Liver (tissue), 9 donors: Measurements from ENCODE around the gene MSI1. TPM values are rescaled to one million over a fixed set of nuclear protein-coding genes. Genes with fewer than 3 reads are reported as not detected.

ENCODE experiments used
- DNase-seq: peaks from one replicate; pipeline ENCODE4 v3.0.0-alpha.2; 2017; ENCODE audit warnings: low spot score
- H3K27ac ChIP-seq, 2 donors: one replicate each; pipeline ENCODE4 v1.7.0; 2013; ENCODE audit warnings: inconsistent platforms in 2 of 2, low read length in 2 of 2, control low read depth in 1 of 2, low read depth in 1 of 2, mild to moderate bottlenecking in 1 of 2
- H3K27me3 ChIP-seq, 4 donors: one replicate each; pipeline versions ENCODE4 v1.6.1 to v1.7.0; 2013; ENCODE audit warnings: low read length in 3 of 4, inconsistent platforms in 1 of 4, mild to moderate bottlenecking in 1 of 4, moderate library complexity in 1 of 4; ENCODE audit not compliant: control insufficient read depth in 4 of 4, insufficient read depth in 4 of 4
- H3K36me3 ChIP-seq, 4 donors: one replicate each; pipeline versions ENCODE4 v1.6.1 to v1.7.0; 2013; ENCODE audit warnings: low read length in 3 of 4, mild to moderate bottlenecking in 3 of 4, low read depth in 1 of 4, moderate library complexity in 1 of 4; ENCODE audit not compliant: control insufficient read depth in 4 of 4, insufficient read depth in 3 of 4
- H3K4me1 ChIP-seq, 4 donors: one replicate each; pipeline versions ENCODE4 v1.6.1 to v1.7.0; 2013; ENCODE audit warnings: low read length in 3 of 4, mild to moderate bottlenecking in 3 of 4, moderate library complexity in 1 of 4; ENCODE audit not compliant: control insufficient read depth in 4 of 4, insufficient read depth in 4 of 4
- H3K4me3 ChIP-seq, 3 donors: one replicate each; pipeline versions ENCODE4 v1.6.1 to v1.7.0; 2013; ENCODE audit warnings: low read length in 3 of 3, control low read depth in 1 of 3, low read depth in 1 of 3, mild to moderate bottlenecking in 1 of 3
- H3K9ac ChIP-seq, 2 donors: one replicate each; pipeline ENCODE4 v1.7.0; 2013; ENCODE audit warnings: low read length in 2 of 2, mild to moderate bottlenecking in 2 of 2, moderate library complexity in 2 of 2, control low read depth in 1 of 2, low read depth in 1 of 2
- H3K9me3 ChIP-seq, 4 donors: one replicate each; pipeline versions ENCODE4 v1.6.1 to v1.7.0; 2013; ENCODE audit warnings: low read length in 3 of 4; ENCODE audit not compliant: control insufficient read depth in 4 of 4
- ATF3 ChIP-seq: IDR thresholded peaks from 2 replicates; pipeline ENCODE4 v1.6.1; 2016; ENCODE audit warnings: antibody characterized with exemption
- CTCF ChIP-seq: fragments of 150-350 bp; IDR thresholded peaks from 2 replicates; pipeline ENCODE4 v1.5.1; 2017; ENCODE audit warnings: improper control_type of control experiment, low read depth, low read length; ENCODE audit not compliant: missing input control
- EGR1 ChIP-seq, 2 donors: IDR thresholded peaks; 2 replicates each; pipeline ENCODE4 v1.6.1; 2016 to 2018; ENCODE audit warnings: antibody characterized with exemption in 2 of 2, low read depth in 2 of 2
- FOXA1 ChIP-seq: IDR thresholded peaks from 2 replicates; pipeline ENCODE4 v1.6.1; 2016; ENCODE audit warnings: antibody characterized with exemption
- FOXA2 ChIP-seq: IDR thresholded peaks from 2 replicates; pipeline ENCODE4 v1.6.1; 2016; ENCODE audit warnings: antibody characterized with exemption
- GABPA ChIP-seq, 2 donors: IDR thresholded peaks in 1 of 2; conservative IDR thresholded peaks in 1 of 2; 2 replicates each; pipeline ENCODE4 v1.6.1; 2016; ENCODE audit warnings: antibody characterized with exemption in 2 of 2, mild to moderate bottlenecking in 1 of 2, moderate library complexity in 1 of 2
- HNF4A ChIP-seq, 2 donors: conservative IDR thresholded peaks; 2 replicates each; pipeline ENCODE4 v1.6.1; 2016; ENCODE audit warnings: antibody characterized with exemption in 2 of 2, mild to moderate bottlenecking in 2 of 2
- HNF4G ChIP-seq: IDR thresholded peaks from 2 replicates; pipeline ENCODE4 v1.6.1; 2016; ENCODE audit warnings: antibody characterized with exemption
- MAX ChIP-seq: IDR thresholded peaks from 2 replicates; pipeline ENCODE4 v1.6.1; 2016; ENCODE audit warnings: antibody characterized with exemption
- NR2F2 ChIP-seq: IDR thresholded peaks from 2 replicates; pipeline ENCODE4 v1.6.1; 2016; ENCODE audit warnings: antibody characterized with exemption
- RAD21 ChIP-seq, 2 donors: IDR thresholded peaks; 2 replicates each; pipeline ENCODE4 v1.6.1; 2016; ENCODE audit warnings: antibody characterized with exemption in 2 of 2, mild to moderate bottlenecking in 2 of 2
- REST ChIP-seq: IDR thresholded peaks from 2 replicates; pipeline ENCODE4 v1.6.1; 2016; ENCODE audit warnings: antibody characterized with exemption, mild to moderate bottlenecking
- SP1 ChIP-seq: IDR thresholded peaks from 2 replicates; pipeline ENCODE4 v1.6.1; 2018; ENCODE audit warnings: antibody characterized with exemption, mild to moderate bottlenecking
- TAF1 ChIP-seq: conservative IDR thresholded peaks from 2 replicates; pipeline ENCODE4 v1.6.1; 2016; ENCODE audit warnings: antibody characterized with exemption, mild to moderate bottlenecking
- YY1 ChIP-seq: IDR thresholded peaks from 2 replicates; pipeline ENCODE4 v1.6.1; 2016; ENCODE audit warnings: antibody characterized with exemption, mild to moderate bottlenecking
- ZBTB33 ChIP-seq: IDR thresholded peaks from 2 replicates; pipeline ENCODE4 v1.6.1; 2016; ENCODE audit warnings: antibody characterized with exemption
- WGBS: extraction: QIAGEN DNeasy Blood & Tissue Kit; methylation state at CpG from one replicate; pipeline ENCODE4 v1.1.7; 2013; 5-methylcytosine and 5-hydroxymethylcytosine counted together
- polyA plus RNA-seq, 2 donors: library from polyadenylated mRNA; stranded (reverse) in 1 of 2; unstranded in 1 of 2; fragments of 200-250 nt in 1 of 2; fragments of >200 nt in 1 of 2; fragmentation: Nextera tagmentation in 1 of 2; extraction: Ambion mirVana in 1 of 2; gene quantifications; one replicate each; pipeline versions ENCODE4 v1.2.1 to v1.2.3, GENCODE V29; 2013 to 2015
- total RNA-seq, 2 donors: library from RNA; depleted of rRNA; stranded (reverse); fragments of >200 nt; gene quantifications; one replicate each; pipeline ENCODE4 v1.2.3, GENCODE V29; 2014
- donor health status: healthy.
- donor health status: healthy.
- donor health status: healthy.
- donor health status: healthy.
- donor health status: healthy.

MSI1 gene
- total and polyA plus RNA-seq, 4 donors = 0.13 to 1.2 TPM; not detected in 2

- TF ChIP-seq FOXA1 (no peak), ZBTB33 (no peak), CTCF (no peak), ATF3 (no peak)
- 78% methylated on average over 7 of the region's 7 CpGs for WGBS
- no peaks in the 10 kb centered on the region for H3K27me3 ChIP-seq
- no peaks in the 10 kb centered on the region for H3K9me3 ChIP-seq
- H3K36me3 ChIP-seq = no peaks in the 10 kb centered on the region
- H3K4me3 ChIP-seq = no peak overlapping the region
- no peaks in the 10 kb centered on the region for H3K4me1 ChIP-seq
- H3K27ac ChIP-seq = no peak overlapping the region
- no peak overlapping the region for H3K9ac ChIP-seq
- DNase-seq = no peak
Measured at GRCh38 chr12:120416490-120417216, 47.7 kb upstream of the MSI1 start.

- no peak for TF ChIP-seq SP1
- TF ChIP-seq YY1 = no peak
- TF ChIP-seq TAF1 = no peak
- TF ChIP-seq NR2F2 = no peak
- no peak for TF ChIP-seq CTCF
- no peak for TF ChIP-seq EGR1 (IDR thresholded peaks at IDR 0.05; ENCODE audit: low read depth in 2 of 2)
- TF ChIP-seq MAX = no peak
- TF ChIP-seq ATF3 = no peak
- TF ChIP-seq HNF4A (conservative IDR thresholded peaks at IDR 0.05) = no peak
- no peak for TF ChIP-seq RAD21 (IDR thresholded peaks at IDR 0.05)
- no peak for TF ChIP-seq FOXA2
- TF ChIP-seq GABPA (IDR thresholded peaks at IDR 0.05 in 1 of 2, conservative IDR thresholded peaks at IDR 0.05 in 1 of 2) = no peak
- no peak for TF ChIP-seq REST
- TF ChIP-seq FOXA1 = no peak
- TF ChIP-seq HNF4G = no peak
- Histone ChIP-seq H3K27me3 (no peaks in the 10 kb centered on the region), H3K9me3 (no peaks in the 10 kb centered on the region), H3K4me3 (no peak overlapping the region), H3K4me1 (no peaks in the 10 kb centered on the region), H3K36me3 (no peaks in the 10 kb centered on the region), H3K27ac (no peak overlapping the region), H3K9ac (no peak overlapping the region)
- DNase-seq = no peak
- WGBS = 77% methylated on average over 13 of the region's 13 CpGs
Measured at GRCh38 chr12:120413901-120414695, 45.1 kb upstream of the MSI1 start.
